H1 (cell line): ENCODE measurements around the gene WDR49. TPM values are rescaled to one million over a fixed set of nuclear protein-coding genes. Genes with fewer than 3 reads are reported as not detected.
A peak's percentile ranks its signal among the peaks of the same experiment; 100 is the strongest.

Source experiments
- CTCF ChIA-PET: fragments of 300-600 bp; sonication (Branson Sonifier 250); formaldehyde crosslinking; loops from one replicate; lab custom pipeline; 2021; ENCODE audit not compliant: partially characterized antibody; lab: Charles Lee
- POLR2A ChIA-PET: fragments of 300-600 bp; sonication (Branson Sonifier 250); formaldehyde crosslinking; loops from one replicate; lab custom pipeline; 2021; ENCODE audit warnings: inconsistent platforms; ENCODE audit not compliant: partially characterized antibody; lab: Charles Lee
- DNase-seq, 2 experiments: peaks; one replicate each; pipeline versions ENCODE4 v3.0.0 to v3.0.0-alpha.2; 2010 to 2022; ENCODE audit warnings: low spot score in 2 of 2, low read depth in 1 of 2, mixed read lengths in 1 of 2
- FAIRE-seq: peaks from 2 replicates; lab custom pipeline; 2011; peaks lifted over from hg19 to GRCh38; lab: Jason Lieb, UNC
- H2AFZ ChIP-seq: 2 replicates; pipeline ENCODE4 v1.8.1; 2012; ENCODE audit warnings: low read length, inconsistent platforms
- H2AK5ac ChIP-seq: 2 replicates; pipeline ENCODE4 v1.6.1; 2013; ENCODE audit warnings: low read depth, low read length
- H2BK120ac ChIP-seq: replicated peaks from 2 replicates; pipeline ENCODE3; 2013; ENCODE audit warnings: low read depth, low read length, inconsistent platforms
- H2BK12ac ChIP-seq: 2 replicates; pipeline ENCODE4 v1.6.1; 2013; ENCODE audit warnings: low read depth, low read length
- H2BK15ac ChIP-seq: 2 replicates; pipeline ENCODE4 v1.6.1; 2013; ENCODE audit warnings: low read length
- H2BK20ac ChIP-seq: 2 replicates; pipeline ENCODE4 v1.6.1; 2013; ENCODE audit warnings: low read length
- H2BK5ac ChIP-seq: 2 replicates; pipeline ENCODE4 v1.6.1; 2013; ENCODE audit warnings: low read depth, low read length
- H3K14ac ChIP-seq: 2 replicates; pipeline ENCODE4 v1.6.1; 2013; ENCODE audit warnings: inconsistent platforms; ENCODE audit not compliant: insufficient read length
- H3K18ac ChIP-seq: 2 replicates; pipeline ENCODE4 v1.6.1; 2013; ENCODE audit warnings: low read length; ENCODE audit errors: extremely low read depth
- H3K23ac ChIP-seq: 2 replicates; pipeline ENCODE4 v1.6.1; 2013; ENCODE audit warnings: inconsistent platforms; ENCODE audit not compliant: insufficient read length
- H3K23me2 ChIP-seq: 2 replicates; pipeline ENCODE4 v1.6.1; 2013; ENCODE audit warnings: low read depth, low read length
- H3K27ac ChIP-seq: 2 replicates; pipeline ENCODE4 v1.6.1; 2011; ENCODE audit warnings: low read depth, low read length, inconsistent platforms
- H3K27me3 ChIP-seq, 4 experiments: replicated peaks in 1 of 4; 1 replicate in 1 of 4; 2 replicates in 3 of 4; pipeline versions ENCODE4 v1.6.1 to v1.8.1; 2011 to 2013; ENCODE audit warnings: low read length in 3 of 4, mild to moderate bottlenecking in 3 of 4, inconsistent platforms in 2 of 4, mixed read lengths in 2 of 4, moderate library complexity in 1 of 4; ENCODE audit not compliant: control insufficient read depth in 3 of 4, insufficient read depth in 3 of 4; ENCODE audit errors: extremely low read depth in 1 of 4
- H3K36me3 ChIP-seq, 4 experiments: 2 replicates each; pipeline versions ENCODE4 v1.6.1 to v1.8.1; 2011 to 2013; ENCODE audit warnings: mild to moderate bottlenecking in 4 of 4, low read length in 3 of 4, moderate library complexity in 2 of 4, control low read depth in 1 of 4, inconsistent platforms in 1 of 4; ENCODE audit not compliant: insufficient read depth in 4 of 4, control insufficient read depth in 2 of 4
- H3K4ac ChIP-seq: replicated peaks from 2 replicates; pipeline ENCODE3; 2013; ENCODE audit warnings: low read length, low read depth, mixed read lengths, inconsistent platforms; ENCODE audit not compliant: insufficient read length
- H3K4me1 ChIP-seq, 4 experiments: replicated peaks in 1 of 4; 1 replicate in 1 of 4; 2 replicates in 3 of 4; pipeline versions ENCODE4 v1.6.1 to v1.8.1; 2011 to 2013; ENCODE audit warnings: low read length in 3 of 4, inconsistent platforms in 2 of 4, mixed read lengths in 1 of 4; ENCODE audit not compliant: insufficient read depth in 4 of 4, control insufficient read depth in 3 of 4
- H3K4me2 ChIP-seq, 2 experiments: 2 replicates each; pipeline versions ENCODE4 v1.6.1 to v1.8.1; 2011 to 2013; ENCODE audit warnings: low read depth in 2 of 2, low read length in 2 of 2, control low read depth in 1 of 2, inconsistent platforms in 1 of 2, mild to moderate bottlenecking in 1 of 2; ENCODE audit not compliant: insufficient read depth in 1 of 2
- H3K4me3 ChIP-seq, 4 experiments: fragments of 200-600, 300-600 bp in 1 of 4; sonication (generic), shearing (Covaris generic), sonication (Bioruptor Twin) in 1 of 4; 2 replicates each; pipeline versions ENCODE4 v1.5.1 to v1.8.1; 2011 to 2016; ENCODE audit warnings: low read length in 4 of 4, low read depth in 3 of 4, control low read depth in 2 of 4, inconsistent platforms in 2 of 4, mild to moderate bottlenecking in 2 of 4, mixed read lengths in 1 of 4, moderate library complexity in 1 of 4; ENCODE audit not compliant: insufficient read depth in 2 of 4; ENCODE audit errors: extremely low read depth in 1 of 4
- H3K56ac ChIP-seq: replicated peaks from 2 replicates; pipeline ENCODE3; 2013; ENCODE audit warnings: low read depth, mild to moderate bottlenecking, mixed read lengths, low read length, inconsistent platforms; ENCODE audit not compliant: insufficient read length
- H3K79me1 ChIP-seq: 2 replicates; pipeline ENCODE4 v1.6.1; 2013; ENCODE audit warnings: low read depth, low read length, control low read depth
- H3K79me2 ChIP-seq, 2 experiments: 2 replicates each; pipeline versions ENCODE4 v1.6.1 to v1.8.1; 2012 to 2013; ENCODE audit warnings: low read length in 2 of 2, mild to moderate bottlenecking in 2 of 2, inconsistent platforms in 1 of 2; ENCODE audit not compliant: insufficient read depth in 2 of 2, control insufficient read depth in 1 of 2
- H3K9ac ChIP-seq, 4 experiments: replicated peaks in 1 of 4; 1 replicate in 1 of 4; 2 replicates in 3 of 4; pipeline versions ENCODE4 v1.6.1 to v1.8.1; 2011 to 2013; ENCODE audit warnings: low read depth in 3 of 4, low read length in 3 of 4, control low read depth in 2 of 4, mild to moderate bottlenecking in 2 of 4, moderate library complexity in 2 of 4, inconsistent platforms in 1 of 4; ENCODE audit errors: extremely low read depth in 1 of 4
- H3K9me3 ChIP-seq, 2 experiments: 2 replicates each; pipeline versions ENCODE4 v1.6.1 to v1.8.1; 2012 to 2013; ENCODE audit warnings: mild to moderate bottlenecking in 2 of 2, moderate library complexity in 2 of 2, control low read depth in 1 of 2, inconsistent platforms in 1 of 2, low read depth in 1 of 2, low read length in 1 of 2, mixed read lengths in 1 of 2; ENCODE audit not compliant: insufficient read depth in 2 of 2
- H4K20me1 ChIP-seq, 2 experiments: replicated peaks in 1 of 2; 2 replicates each; pipeline versions ENCODE3 to v1.8.1; 2011 to 2013; ENCODE audit warnings: inconsistent platforms in 2 of 2, low read length in 2 of 2, mild to moderate bottlenecking in 1 of 2; ENCODE audit not compliant: insufficient read depth in 2 of 2, control insufficient read depth in 1 of 2
- H4K5ac ChIP-seq: 2 replicates; pipeline ENCODE4 v1.6.1; 2013; ENCODE audit warnings: low read length, low read depth, mixed read lengths, inconsistent platforms; ENCODE audit not compliant: insufficient read length
- H4K8ac ChIP-seq: 2 replicates; pipeline ENCODE4 v1.8.0; 2013; ENCODE audit warnings: mild to moderate bottlenecking, moderate library complexity, low read length, inconsistent platforms; ENCODE audit not compliant: insufficient read depth; ENCODE audit errors: extremely low read depth
- H4K91ac ChIP-seq: replicated peaks from 2 replicates; pipeline ENCODE3; 2013; ENCODE audit warnings: low read length, mixed read lengths, inconsistent platforms; ENCODE audit not compliant: insufficient read length
- BRCA1 ChIP-seq: IDR thresholded peaks from 2 replicates; pipeline ENCODE4 v1.6.1; 2012; ENCODE audit warnings: low read depth, low read length, improper control_type of control experiment
- CHD1 ChIP-seq: IDR thresholded peaks from 2 replicates; pipeline ENCODE4 v1.6.1; 2012; ENCODE audit warnings: low read depth, low read length, improper control_type of control experiment
- GTF2F1 ChIP-seq: IDR thresholded peaks from 2 replicates; pipeline ENCODE4 v1.6.1; 2012; ENCODE audit warnings: low read depth, low read length, improper control_type of control experiment, borderline replicate concordance
- SRF ChIP-seq: IDR thresholded peaks from 2 replicates; pipeline ENCODE4 v1.6.1; 2011; ENCODE audit warnings: mild to moderate bottlenecking, low read depth, low read length, moderate library complexity
- TAF7 ChIP-seq: optimal IDR thresholded peaks from 2 replicates; pipeline ENCODE3; 2011; ENCODE audit warnings: low read depth, mild to moderate bottlenecking, inconsistent platforms, low read length, moderate library complexity, borderline replicate concordance
- TEAD4 ChIP-seq: IDR thresholded peaks from 2 replicates; pipeline ENCODE4 v1.6.1; 2012; ENCODE audit warnings: low read depth, low read length, inconsistent platforms, mixed read lengths
- WGBS, 2 experiments: shearing (Covaris generic) in 1 of 2; methylation state at CpG; one replicate each; pipeline versions ENCODE4 v1.1.6 to v1.1.7; 2013 to 2015; ENCODE audit warnings: low lambda C conversion rate in 2 of 2, mixed read lengths in 2 of 2, inconsistent platforms in 1 of 2, low coverage in 1 of 2, missing lambda C conversion rate in 1 of 2; ENCODE audit not compliant: insufficient replicate concordance in 2 of 2, insufficient coverage in 1 of 2, insufficient read length in 1 of 2; ENCODE audit errors: extremely low coverage in 1 of 2, missing lambda C conversion rate in 1 of 2; 5-methylcytosine and 5-hydroxymethylcytosine counted together
- polyA plus RNA-seq, 7 experiments: library from polyadenylated mRNA; depleted of rRNA in 3 of 7; stranded (reverse) in 5 of 7; unstranded in 2 of 7; fragments of >200 nt in 5 of 7; fragments of 200-250 nt in 2 of 7; gene quantifications; 1 replicate in 5 of 7; 2 replicates in 1 of 7; 4 replicates in 1 of 7; pipeline versions ENCODE4 v1.2.1 to v1.2.3, GENCODE V29; 2011 to 2013; ENCODE audit warnings: missing spikeins in 2 of 7, mixed read lengths in 2 of 7
- total RNA-seq: library from RNA; stranded (reverse); fragmentation: NEBNext Ultra II Directional; extraction: Animal tissue kit (Norgen Biotek cat#: 25700); gene quantifications from 2 replicates; pipeline ENCODE4 v1.2.1, GENCODE V29; 2021
- TF ChIP-seq, protein P1 (sequence below): IDR thresholded peaks from 2 replicates; pipeline ENCODE4 v1.6.1; 2011; ENCODE audit warnings: low read length, improper control_type of control experiment

The WDR49 gene
- total and polyA plus RNA-seq, 2 of the 8 experiments (the other 6 are each of a cell fraction or from before 2014, with no cell fraction given): 0.50 to 1.7 TPM

DNA sequence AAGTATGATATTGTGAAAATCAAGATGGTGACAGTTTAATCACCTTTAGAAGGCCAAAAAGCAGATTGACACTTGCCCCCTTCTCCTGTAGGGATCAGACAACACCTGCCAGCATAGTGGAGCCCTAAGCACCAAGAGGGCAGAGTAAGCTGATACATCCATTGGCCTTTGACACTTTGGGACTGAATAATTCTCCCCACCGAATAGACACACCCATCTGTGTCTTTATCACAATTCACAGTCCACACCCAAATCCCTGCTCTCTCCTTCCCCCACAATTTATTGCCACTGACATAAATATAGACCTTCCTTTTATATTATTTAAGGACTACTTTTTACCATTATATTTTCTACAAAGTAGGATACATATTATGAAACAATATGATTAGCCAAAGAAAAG lies 3.1 kb upstream of the WDR49 start:
- no peak overlapping the region for H3K9ac ChIP-seq
- no peak overlapping the region for H3K4me2 ChIP-seq
- no peak overlapping the region for H3K4ac ChIP-seq
- no peak overlapping the region for H3K18ac ChIP-seq
- DNase-seq (no peak), FAIRE-seq (no peak)
- no peak overlapping the region for H2BK15ac ChIP-seq
- H2AFZ ChIP-seq: no peak overlapping the region
- H4K91ac ChIP-seq: no peak overlapping the region
- no peak overlapping the region for H3K14ac ChIP-seq
- no peak overlapping the region for H3K27ac ChIP-seq
- H3K56ac ChIP-seq: no peak overlapping the region
- no peaks in the 10 kb centered on the region for H3K23me2 ChIP-seq
- H2BK120ac ChIP-seq: no peak overlapping the region
- H3K79me2 ChIP-seq: no peaks in the 10 kb centered on the region
- peaks cover 0 to 4% of the 10 kb centered on the region in 2 experiments; a peak in 1 of 4 replicates for H3K9me3 ChIP-seq
- WGBS, 2 experiments: 100% methylated on average over 1 of the region's 1 CpG; no CpG with 5 or more reads in 1 of the 2 experiments
- TF ChIP-seq, protein P1, sequence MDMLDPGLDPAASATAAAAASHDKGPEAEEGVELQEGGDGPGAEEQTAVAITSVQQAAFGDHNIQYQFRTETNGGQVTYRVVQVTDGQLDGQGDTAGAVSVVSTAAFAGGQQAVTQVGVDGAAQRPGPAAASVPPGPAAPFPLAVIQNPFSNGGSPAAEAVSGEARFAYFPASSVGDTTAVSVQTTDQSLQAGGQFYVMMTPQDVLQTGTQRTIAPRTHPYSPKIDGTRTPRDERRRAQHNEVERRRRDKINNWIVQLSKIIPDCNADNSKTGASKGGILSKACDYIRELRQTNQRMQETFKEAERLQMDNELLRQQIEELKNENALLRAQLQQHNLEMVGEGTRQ: no peak
- no peak for TF ChIP-seq TAF7
- no peak for TF ChIP-seq BRCA1
- TF ChIP-seq SRF: no peak
- TF ChIP-seq TEAD4: no peak
- TF ChIP-seq CHD1: no peak
- TF ChIP-seq GTF2F1: no peak
- H3K79me1 ChIP-seq: no peaks in the 10 kb centered on the region
- CTCF ChIA-PET: interaction anchor here (1.1 to 1.9 kb wide), 2 partner anchors 10 to 28 kb away, joined by 3 to 8 read pairs; no protein-coding TSS in a partner anchor
- H2BK5ac ChIP-seq: no peak overlapping the region
- H4K20me1 ChIP-seq: no peaks in the 10 kb centered on the region
- H2AK5ac ChIP-seq: no peak overlapping the region
- no peak overlapping the region for H3K4me3 ChIP-seq
- H2BK20ac ChIP-seq: no peak overlapping the region
- peak overlapping the region; percentile 29; the same call in 1 of the 2 replicates for H2BK12ac ChIP-seq
- no peak overlapping the region for H3K23ac ChIP-seq
- no peak overlapping the region for H4K8ac ChIP-seq
- no peak overlapping the region for H4K5ac ChIP-seq
- no peaks in the 10 kb centered on the region for H3K27me3 ChIP-seq
- no peaks in the 10 kb centered on the region for H3K36me3 ChIP-seq
- H3K4me1 ChIP-seq: peaks cover 3 to 14% (median 10%) of the 10 kb centered on the region in 4 experiments; a peak in 5 of 7 replicates
- POLR2A ChIA-PET: interaction anchor here (1.9 kb wide), 1 partner anchor 10 kb away, joined by 8 read pairs; no protein-coding TSS in a partner anchor
